OCI-LY1 (cell line): Measurements from ENCODE around the gene PYY.

ENCODE experiments used
- H2AFZ ChIP-seq: fragments of 200-600 bp; sonication (generic), shearing (Covaris generic); 2 replicates; pipeline ENCODE4 v1.6.0; 2014; ENCODE audit warnings: antibody characterized with exemption, mild to moderate bottlenecking, low read length
- H3F3A ChIP-seq: fragments of 200-600 bp; sonication (generic), shearing (Covaris generic); 2 replicates; pipeline ENCODE4 v1.6.0; 2014; ENCODE audit warnings: mild to moderate bottlenecking, antibody characterized with exemption, low read length, moderate library complexity; ENCODE audit not compliant: insufficient read depth
- H3K27ac ChIP-seq: fragments of 200-600 bp; sonication (generic); 2 replicates; pipeline ENCODE4 v1.5.1; 2014; ENCODE audit warnings: low read length, mixed run types, mild to moderate bottlenecking, low read depth; ENCODE audit not compliant: poor library complexity, severe bottlenecking
- H3K27me3 ChIP-seq: fragments of 200-600 bp; sonication (generic); 2 replicates; pipeline ENCODE4 v1.6.0; 2014; ENCODE audit warnings: antibody characterized with exemption, mild to moderate bottlenecking, low read length, moderate library complexity; ENCODE audit not compliant: insufficient read depth
- H3K36me3 ChIP-seq: fragments of 200-600 bp; sonication (generic); 2 replicates; pipeline ENCODE4 v1.6.1; 2014; ENCODE audit warnings: mild to moderate bottlenecking, antibody characterized with exemption, low read length, moderate library complexity, mixed read lengths; ENCODE audit not compliant: insufficient read depth
- H3K4me1 ChIP-seq: fragments of 200-600 bp; sonication (generic); 2 replicates; pipeline ENCODE4 v1.5.1; 2014; ENCODE audit warnings: mild to moderate bottlenecking, low read length, moderate library complexity; ENCODE audit not compliant: insufficient read depth, severe bottlenecking
- H3K4me2 ChIP-seq: fragments of 200-600 bp; sonication (generic), shearing (Covaris generic); 2 replicates; pipeline ENCODE4 v1.6.1; 2014; ENCODE audit warnings: low read length
- H3K4me3 ChIP-seq: fragments of 200-600 bp; sonication (generic); 2 replicates; pipeline ENCODE4 v1.5.1; 2014; ENCODE audit warnings: low read length, low read depth, mild to moderate bottlenecking, mixed read lengths; ENCODE audit not compliant: poor library complexity, severe bottlenecking
- H3K79me2 ChIP-seq: fragments of 200-600 bp; shearing (Covaris generic); 2 replicates; pipeline ENCODE4 v1.6.1; 2016; ENCODE audit warnings: mixed run types, low read length, mixed read lengths; ENCODE audit not compliant: insufficient read depth
- H3K9ac ChIP-seq: fragments of 200-600 bp; sonication (generic), shearing (Covaris generic); 2 replicates; pipeline ENCODE4 v1.6.1; 2014; ENCODE audit warnings: mild to moderate bottlenecking, low read length, mixed read lengths
- H3K9me2 ChIP-seq: fragments of 200-600 bp; sonication (generic), shearing (Covaris generic); 2 replicates; pipeline ENCODE4 v1.6.1; 2014; ENCODE audit warnings: low read depth, mild to moderate bottlenecking, low read length, mixed read lengths
- H3K9me3 ChIP-seq: fragments of 200-600 bp; shearing (Covaris generic); 2 replicates; pipeline ENCODE4 v1.6.1; 2014; ENCODE audit warnings: low read length, mixed read lengths
- H4K20me1 ChIP-seq: fragments of 200-600 bp; sonication (generic), shearing (Covaris generic); 2 replicates; pipeline ENCODE4 v1.6.0; 2016; ENCODE audit warnings: mild to moderate bottlenecking, low read length; ENCODE audit not compliant: insufficient read depth
- CTCF ChIP-seq: fragments of 200-600 bp; sonication (generic), shearing (Covaris generic); IDR thresholded peaks from 2 replicates; pipeline ENCODE4 v1.5.1; 2017; ENCODE audit warnings: mild to moderate bottlenecking, antibody characterized with exemption, low read length, moderate library complexity, mixed read lengths
- EZH2 ChIP-seq: fragments of 200-600 bp; sonication (generic), shearing (Covaris generic); IDR thresholded peaks from 2 replicates; pipeline ENCODE4 v1.8.0; 2017; ENCODE audit warnings: borderline replicate concordance, mixed run types, mild to moderate bottlenecking, antibody characterized with exemption, low read length, moderate library complexity, mixed read lengths

Gene PYY

GRCh38 chr17:43983515-43984411, 30.0 kb upstream of the PYY start:
- no peaks in the 10 kb centered on the region for H3K9me2 ChIP-seq
- no peak overlapping the region for H2AFZ ChIP-seq
- no peak overlapping the region for H3K4me2 ChIP-seq
- H3F3A ChIP-seq, result no peaks in the 10 kb centered on the region
- no peaks in the 10 kb centered on the region for H3K4me1 ChIP-seq
- TF ChIP-seq EZH2 (no peak), CTCF (no peak)
- H3K36me3 ChIP-seq, result no peaks in the 10 kb centered on the region
- no peaks in the 10 kb centered on the region for H3K9me3 ChIP-seq
- no peaks in the 10 kb centered on the region for H4K20me1 ChIP-seq
- H3K27ac ChIP-seq, result no peak overlapping the region
- no peak overlapping the region for H3K4me3 ChIP-seq
- H3K79me2 ChIP-seq, result no peaks in the 10 kb centered on the region
- no peak overlapping the region for H3K9ac ChIP-seq
- H3K27me3 ChIP-seq, result 0 out of 2 replicates have a peak, but pooled peaks cover 6% of the 10 kb centered on the region

- Histone ChIP-seq H3K4me2 (no peak overlapping the region), H3K4me3 (no peak overlapping the region)
- TF ChIP-seq CTCF (no peak), EZH2 (no peak)
Measured at GRCh38 chr17:43983196-43983514, 29.4 kb upstream of the PYY start.

DNA sequence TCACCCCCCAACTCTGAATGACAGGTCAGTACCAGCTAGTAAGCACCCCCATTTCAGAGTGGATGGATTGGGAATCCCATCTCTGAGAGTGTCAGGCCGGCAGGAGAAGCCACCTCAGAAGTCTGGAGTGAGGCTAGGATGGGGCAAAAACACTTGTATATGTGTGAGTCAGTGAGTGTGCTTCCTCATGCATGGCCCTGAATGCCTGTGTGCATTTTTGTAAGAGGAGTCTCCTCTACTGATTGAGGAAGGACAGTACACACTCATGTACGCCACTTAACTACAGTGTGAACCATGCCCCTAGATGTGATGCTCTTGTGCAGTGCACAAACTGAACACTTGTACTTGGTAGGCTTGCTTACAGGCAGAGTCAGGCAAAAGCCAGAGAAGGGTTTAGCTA, 28.4 kb upstream of the PYY start:
- no peaks in the 10 kb centered on the region for H3K4me1 ChIP-seq
- no peak overlapping the region for H2AFZ ChIP-seq
- H3K27ac ChIP-seq, result no peak overlapping the region
- H3K9me2 ChIP-seq, result no peaks in the 10 kb centered on the region
- H3F3A ChIP-seq, result no peaks in the 10 kb centered on the region
- no peak overlapping the region for H3K9ac ChIP-seq
- H3K4me2 ChIP-seq, result no peak overlapping the region
- H3K79me2 ChIP-seq, result no peaks in the 10 kb centered on the region
- no peaks in the 10 kb centered on the region for H3K9me3 ChIP-seq
- no peaks in the 10 kb centered on the region for H4K20me1 ChIP-seq
- H3K4me3 ChIP-seq, result no peak overlapping the region
- H3K27me3 ChIP-seq, result 0 out of 2 replicates have a peak, but pooled peaks cover 6% of the 10 kb centered on the region
- H3K36me3 ChIP-seq, result no peaks in the 10 kb centered on the region
- TF ChIP-seq CTCF, result no peak
- no peak for TF ChIP-seq EZH2

More at GRCh38 chr17:43983196-43983514, 29.4 kb upstream of the PYY start:
- H3K27me3 ChIP-seq, result 0 out of 2 replicates have a peak, but pooled peaks cover 6% of the 10 kb centered on the region
- no peaks in the 10 kb centered on the region for H3K4me1 ChIP-seq
- no peaks in the 10 kb centered on the region for H3F3A ChIP-seq
- no peak overlapping the region for H2AFZ ChIP-seq
- no peaks in the 10 kb centered on the region for H3K9me2 ChIP-seq
- H3K9me3 ChIP-seq, result no peaks in the 10 kb centered on the region
- no peaks in the 10 kb centered on the region for H4K20me1 ChIP-seq
- no peaks in the 10 kb centered on the region for H3K79me2 ChIP-seq
- no peaks in the 10 kb centered on the region for H3K36me3 ChIP-seq
- H3K27ac ChIP-seq, result no peak overlapping the region
- H3K9ac ChIP-seq, result no peak overlapping the region
